ENCODE data around the gene ACOT7. TPM values are rescaled to one million over a fixed set of nuclear protein-coding genes. Genes with fewer than 3 reads are reported as not detected.

ACOT7 gene
- total and polyA plus RNA-seq, 3 donors from 2014 or later = 50.3 to 72.8 (median 52.5) TPM

GRCh38 chr1:6281511-6282402, 111.8 kb downstream of the ACOT7 start:
- Histone ChIP-seq H3K36me3 (ENCODE audit: low read depth, missing control alignments) (no peaks in the 10 kb centered on the region), H3K9me3 (no peaks in the 10 kb centered on the region), H3K4me3 (no peak overlapping the region), H3K27me3 (no peaks in the 10 kb centered on the region), H3K4me1 (peaks cover 4% of the 10 kb centered on the region), H3K27ac (no peak overlapping the region)
- intact Hi-C loops (cut with DNase I; ENCODE audit: low total_unique reads) = no loop called here
- 84 to 92% methylated on average over 13 to 19 of the region's 19 CpGs for WGBS, 2 donors
- DNase-seq = no peak
- no peak for TF ChIP-seq POLR2A (IDR thresholded peaks at IDR 0.05)
- TF ChIP-seq, protein P1, sequence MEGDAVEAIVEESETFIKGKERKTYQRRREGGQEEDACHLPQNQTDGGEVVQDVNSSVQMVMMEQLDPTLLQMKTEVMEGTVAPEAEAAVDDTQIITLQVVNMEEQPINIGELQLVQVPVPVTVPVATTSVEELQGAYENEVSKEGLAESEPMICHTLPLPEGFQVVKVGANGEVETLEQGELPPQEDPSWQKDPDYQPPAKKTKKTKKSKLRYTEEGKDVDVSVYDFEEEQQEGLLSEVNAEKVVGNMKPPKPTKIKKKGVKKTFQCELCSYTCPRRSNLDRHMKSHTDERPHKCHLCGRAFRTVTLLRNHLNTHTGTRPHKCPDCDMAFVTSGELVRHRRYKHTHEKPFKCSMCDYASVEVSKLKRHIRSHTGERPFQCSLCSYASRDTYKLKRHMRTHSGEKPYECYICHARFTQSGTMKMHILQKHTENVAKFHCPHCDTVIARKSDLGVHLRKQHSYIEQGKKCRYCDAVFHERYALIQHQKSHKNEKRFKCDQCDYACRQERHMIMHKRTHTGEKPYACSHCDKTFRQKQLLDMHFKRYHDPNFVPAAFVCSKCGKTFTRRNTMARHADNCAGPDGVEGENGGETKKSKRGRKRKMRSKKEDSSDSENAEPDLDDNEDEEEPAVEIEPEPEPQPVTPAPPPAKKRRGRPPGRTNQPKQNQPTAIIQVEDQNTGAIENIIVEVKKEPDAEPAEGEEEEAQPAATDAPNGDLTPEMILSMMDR (IDR thresholded peaks at IDR 0.05) = no peak

DNA sequence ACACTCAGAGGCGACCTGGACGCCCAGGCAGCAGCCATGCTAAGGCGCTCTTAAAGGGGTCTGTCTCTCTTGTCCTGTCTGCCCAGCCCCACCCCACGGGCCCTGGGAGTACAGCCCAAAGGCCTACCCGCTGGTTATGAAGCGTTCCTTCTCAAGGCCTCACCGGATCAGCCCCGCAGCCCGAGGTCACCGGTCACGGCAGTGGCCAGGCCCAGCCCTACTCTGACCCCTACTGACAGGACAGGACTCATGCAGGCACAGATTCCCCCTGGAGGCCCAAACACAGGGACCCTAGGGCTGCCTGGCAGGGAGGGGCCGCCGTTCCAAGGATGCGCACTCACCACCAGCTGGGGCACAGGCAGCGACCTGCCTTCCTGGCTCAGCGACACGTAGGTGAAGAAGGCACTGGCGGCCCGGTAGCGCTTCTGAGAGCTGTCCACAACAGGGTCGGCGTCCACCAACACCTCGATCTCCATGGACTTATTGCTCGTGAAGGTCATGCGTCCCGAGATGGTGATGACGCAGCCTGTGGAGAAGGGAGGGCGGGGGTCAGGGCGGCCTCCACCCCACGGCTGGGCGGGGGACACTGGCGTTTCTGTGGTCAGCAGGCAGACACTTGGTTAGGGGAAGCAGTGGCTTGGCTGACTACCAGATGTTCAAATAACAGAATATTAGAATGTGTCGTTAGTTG, 112.7 kb downstream of the ACOT7 start:
- WGBS, 2 donors = 76 to 89% methylated on average over 7 to 33 of the region's 33 CpGs
- TF ChIP-seq, protein P1 (IDR thresholded peaks at IDR 0.05) = peak; percentile 10 to 26 (median 14)
- TF ChIP-seq POLR2A (IDR thresholded peaks at IDR 0.05) = no peak

GRCh38 chr1:6279613-6280383, 113.8 kb downstream of the ACOT7 start:
- H3K4me3 ChIP-seq = no peak overlapping the region

More for the DNA sequence above, 112.7 kb downstream of the ACOT7 start:
- Histone ChIP-seq H3K27me3 (no peaks in the 10 kb centered on the region), H3K4me1 (peaks cover 12% of the 10 kb centered on the region), H3K9me3 (no peaks in the 10 kb centered on the region), H3K27ac (no peak overlapping the region), H3K36me3 (ENCODE audit: low read depth, missing control alignments) (no peaks in the 10 kb centered on the region), H3K4me3 (no peak overlapping the region)
- DNase-seq = peak; percentile 43
- intact Hi-C loops (cut with DNase I; ENCODE audit: low total_unique reads) = no loop called here

DNA sequence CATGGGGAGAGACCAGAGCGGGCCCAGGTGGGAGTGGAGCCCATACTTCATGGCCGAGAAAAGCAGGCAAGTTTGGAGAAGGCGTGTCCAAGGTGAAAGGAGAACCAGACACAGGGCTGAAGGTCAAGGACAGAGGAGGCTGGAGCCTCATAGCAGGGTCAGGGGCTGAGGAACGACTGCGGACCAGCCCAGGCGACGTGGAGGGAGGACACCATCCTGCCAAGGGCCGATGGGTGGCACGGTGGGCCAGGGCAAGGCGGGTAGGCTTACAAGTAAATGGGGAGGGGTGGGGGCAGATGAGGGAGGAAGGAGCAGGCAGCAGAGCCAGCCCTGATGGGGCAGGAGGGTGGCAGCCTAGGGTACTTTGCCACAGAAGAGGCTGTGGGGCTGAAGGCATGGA, 114.5 kb downstream of the ACOT7 start:
- H3K27ac ChIP-seq = no peak overlapping the region
- 88 to 91% methylated on average over 10 of the region's 10 CpGs for WGBS, 2 donors
- no peaks in the 10 kb centered on the region for H3K27me3 ChIP-seq
- H3K36me3 ChIP-seq (ENCODE audit: low read depth, missing control alignments) = no peaks in the 10 kb centered on the region
- DNase-seq = no peak
- intact Hi-C loops (cut with DNase I; ENCODE audit: low total_unique reads) = no loop called here
- no peak overlapping the region for H3K4me3 ChIP-seq
- peaks cover 15% of the 10 kb centered on the region for H3K4me1 ChIP-seq
- TF ChIP-seq, protein P1 (IDR thresholded peaks at IDR 0.05) = no peak
- TF ChIP-seq POLR2A (IDR thresholded peaks at IDR 0.05) = no peak
- H3K9me3 ChIP-seq = no peaks in the 10 kb centered on the region

More at GRCh38 chr1:6279613-6280383, 113.8 kb downstream of the ACOT7 start:
- DNase-seq = no peak
- H3K36me3 ChIP-seq (ENCODE audit: low read depth, missing control alignments) = no peaks in the 10 kb centered on the region
- intact Hi-C loops (cut with DNase I; ENCODE audit: low total_unique reads) = no loop called here
- H3K4me1 ChIP-seq = peaks cover 15% of the 10 kb centered on the region
- H3K27me3 ChIP-seq = no peaks in the 10 kb centered on the region
- WGBS, 2 donors = 93 to 94% methylated on average over 17 to 31 of the region's 31 CpGs
- H3K9me3 ChIP-seq = no peaks in the 10 kb centered on the region
- TF ChIP-seq POLR2A (IDR thresholded peaks at IDR 0.05) = no peak
- TF ChIP-seq, protein P1 (IDR thresholded peaks at IDR 0.05) = no peak
- H3K27ac ChIP-seq = no peak overlapping the region

Data from testis (tissue), 3 donors.